Stimulated activated CD8-positive, alpha-beta memory T cell treated with anti-CD3 and anti-CD28 coated beads, Interleukin-12 subunit alpha, Interleukin-12 subunit beta, amount 100 ng/mL, for 4 hours (primary cell): ENCODE data around the gene CLCA4.

Experiments
- DNase-seq: peaks from one replicate; pipeline ENCODE4 v3.0.0-alpha.2; 2020; ENCODE audit warnings: low read depth

The CLCA4 gene

GRCh38 chr1:86616871-86617270, 70.0 kb downstream of the CLCA4 start:
- no peak for DNase-seq

GRCh38 chr1:86618358-86618757, 71.5 kb downstream of the CLCA4 start:
- no peak for DNase-seq

GRCh38 chr1:86619313-86619712, 72.4 kb downstream of the CLCA4 start:
- DNase-seq = no peak

GRCh38 chr1:86621286-86621685, 74.4 kb downstream of the CLCA4 start:
- DNase-seq = no peak
